DOHH2 (cell line): Measurements from ENCODE around the gene LAMA2.

Source experiments
- H3F3A ChIP-seq: fragments of 200-600 bp; sonication (generic), shearing (Covaris generic); 2 replicates; pipeline ENCODE4 v1.6.0; 2016; ENCODE audit warnings: antibody characterized with exemption, mild to moderate bottlenecking; ENCODE audit not compliant: control insufficient read depth, insufficient read depth
- H3K27ac ChIP-seq: fragments of 200-600 bp; sonication (generic); 2 replicates; pipeline ENCODE4 v1.5.1; 2014; ENCODE audit warnings: low read depth, mild to moderate bottlenecking, low read length, moderate library complexity
- H3K27me3 ChIP-seq: fragments of 200-600 bp; sonication (generic); 2 replicates; pipeline ENCODE4 v1.6.1; 2014; ENCODE audit warnings: mild to moderate bottlenecking, low read length, mixed read lengths; ENCODE audit not compliant: control insufficient read depth
- H3K36me3 ChIP-seq: fragments of 200-600 bp; sonication (generic); 2 replicates; pipeline ENCODE4 v1.6.1; 2014; ENCODE audit warnings: mild to moderate bottlenecking, low read length, moderate library complexity, mixed read lengths; ENCODE audit not compliant: control insufficient read depth
- H3K4me1 ChIP-seq: fragments of 200-600 bp; sonication (generic); 2 replicates; pipeline ENCODE4 v1.6.1; 2014; ENCODE audit warnings: mild to moderate bottlenecking, low read length, mixed read lengths; ENCODE audit not compliant: control insufficient read depth
- H3K4me2 ChIP-seq: fragments of 200-600 bp; sonication (generic); 2 replicates; pipeline ENCODE4 v1.6.0; 2014; ENCODE audit warnings: mild to moderate bottlenecking, low read length, moderate library complexity
- H3K4me3 ChIP-seq: fragments of 200-600 bp; sonication (generic); 2 replicates; pipeline ENCODE4 v1.5.1; 2014; ENCODE audit warnings: mild to moderate bottlenecking, low read length, mixed read lengths
- H3K79me2 ChIP-seq: fragments of 200-600 bp; sonication (generic); 2 replicates; pipeline ENCODE4 v1.6.1; 2014; ENCODE audit warnings: mild to moderate bottlenecking, low read length, mixed read lengths; ENCODE audit not compliant: control insufficient read depth
- H3K9me2 ChIP-seq: fragments of 200-600 bp; sonication (generic); replicated peaks from 2 replicates; pipeline ENCODE4 v1.6.1; 2014; ENCODE audit warnings: mild to moderate bottlenecking, low read length, mixed read lengths; ENCODE audit not compliant: control insufficient read depth
- H3K9me3 ChIP-seq: fragments of 200-600 bp; sonication (generic); 2 replicates; pipeline ENCODE4 v1.6.1; 2014; ENCODE audit warnings: antibody characterized with exemption, low read length, mixed read lengths; ENCODE audit not compliant: control insufficient read depth, insufficient read depth
- H4K20me1 ChIP-seq: fragments of 200-600 bp; sonication (generic); 2 replicates; pipeline ENCODE4 v1.6.0; 2014; ENCODE audit warnings: low read depth, mild to moderate bottlenecking, antibody characterized with exemption, low read length, moderate library complexity; ENCODE audit not compliant: control insufficient read depth, insufficient read depth
- EZH2phosphoT487 ChIP-seq: fragments of 200-600 bp; sonication (generic); IDR thresholded peaks from 2 replicates; pipeline ENCODE4 v1.6.1; 2017; ENCODE audit warnings: borderline replicate concordance, mild to moderate bottlenecking, antibody characterized with exemption, low read length, moderate library complexity, mixed read lengths
- TF ChIP-seq, protein P1 (sequence below): fragments of 200-600 bp; sonication (generic); IDR thresholded peaks from one replicate; pipeline ENCODE4 v1.5.1; 2014; ENCODE audit warnings: antibody characterized with exemption, mild to moderate bottlenecking, low read depth, low read length; ENCODE audit not compliant: poor library complexity, severe bottlenecking

The LAMA2 gene

DNA sequence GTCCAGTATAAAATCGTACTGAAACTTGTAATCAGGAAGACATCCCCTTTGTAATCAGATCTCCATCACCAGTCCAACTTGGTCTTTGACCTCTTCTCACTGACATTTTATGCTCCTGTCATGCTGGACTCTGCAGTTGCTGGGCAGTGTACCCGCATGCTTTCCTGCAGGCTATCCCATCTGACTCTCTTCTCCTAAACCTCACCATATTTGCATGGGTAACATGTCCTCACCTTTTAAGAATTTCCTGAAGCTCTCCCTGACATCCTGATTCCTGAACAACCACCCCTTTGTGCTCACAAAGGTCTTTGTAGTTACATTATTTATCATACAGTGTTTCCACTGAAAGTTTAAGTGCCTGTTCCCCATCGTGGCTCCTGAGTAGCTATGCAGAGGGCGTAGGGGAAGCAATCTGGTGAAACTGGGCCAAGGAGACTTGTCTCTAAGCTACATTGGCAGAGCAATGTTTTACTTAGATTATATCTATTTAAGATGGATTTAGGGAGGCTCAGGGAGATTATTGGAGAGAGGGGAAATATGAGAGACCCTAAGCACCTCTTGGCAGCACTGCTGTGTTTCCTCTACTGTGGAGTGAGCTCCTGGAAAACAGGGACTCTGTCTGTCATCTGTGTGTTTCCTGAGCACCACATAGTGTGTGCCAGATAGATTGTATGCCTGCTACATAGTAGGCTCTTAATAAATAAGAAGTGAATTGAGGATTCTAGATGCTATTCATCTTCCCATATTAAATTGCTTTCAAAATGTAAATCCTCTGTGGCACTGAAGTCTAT is 124.0 kb downstream of the LAMA2 start:
- TF ChIP-seq, protein P1, sequence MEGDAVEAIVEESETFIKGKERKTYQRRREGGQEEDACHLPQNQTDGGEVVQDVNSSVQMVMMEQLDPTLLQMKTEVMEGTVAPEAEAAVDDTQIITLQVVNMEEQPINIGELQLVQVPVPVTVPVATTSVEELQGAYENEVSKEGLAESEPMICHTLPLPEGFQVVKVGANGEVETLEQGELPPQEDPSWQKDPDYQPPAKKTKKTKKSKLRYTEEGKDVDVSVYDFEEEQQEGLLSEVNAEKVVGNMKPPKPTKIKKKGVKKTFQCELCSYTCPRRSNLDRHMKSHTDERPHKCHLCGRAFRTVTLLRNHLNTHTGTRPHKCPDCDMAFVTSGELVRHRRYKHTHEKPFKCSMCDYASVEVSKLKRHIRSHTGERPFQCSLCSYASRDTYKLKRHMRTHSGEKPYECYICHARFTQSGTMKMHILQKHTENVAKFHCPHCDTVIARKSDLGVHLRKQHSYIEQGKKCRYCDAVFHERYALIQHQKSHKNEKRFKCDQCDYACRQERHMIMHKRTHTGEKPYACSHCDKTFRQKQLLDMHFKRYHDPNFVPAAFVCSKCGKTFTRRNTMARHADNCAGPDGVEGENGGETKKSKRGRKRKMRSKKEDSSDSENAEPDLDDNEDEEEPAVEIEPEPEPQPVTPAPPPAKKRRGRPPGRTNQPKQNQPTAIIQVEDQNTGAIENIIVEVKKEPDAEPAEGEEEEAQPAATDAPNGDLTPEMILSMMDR = no peak
- TF ChIP-seq EZH2phosphoT487 = no peak
- no peaks in the 10 kb centered on the region for H3K9me2 ChIP-seq

DNA sequence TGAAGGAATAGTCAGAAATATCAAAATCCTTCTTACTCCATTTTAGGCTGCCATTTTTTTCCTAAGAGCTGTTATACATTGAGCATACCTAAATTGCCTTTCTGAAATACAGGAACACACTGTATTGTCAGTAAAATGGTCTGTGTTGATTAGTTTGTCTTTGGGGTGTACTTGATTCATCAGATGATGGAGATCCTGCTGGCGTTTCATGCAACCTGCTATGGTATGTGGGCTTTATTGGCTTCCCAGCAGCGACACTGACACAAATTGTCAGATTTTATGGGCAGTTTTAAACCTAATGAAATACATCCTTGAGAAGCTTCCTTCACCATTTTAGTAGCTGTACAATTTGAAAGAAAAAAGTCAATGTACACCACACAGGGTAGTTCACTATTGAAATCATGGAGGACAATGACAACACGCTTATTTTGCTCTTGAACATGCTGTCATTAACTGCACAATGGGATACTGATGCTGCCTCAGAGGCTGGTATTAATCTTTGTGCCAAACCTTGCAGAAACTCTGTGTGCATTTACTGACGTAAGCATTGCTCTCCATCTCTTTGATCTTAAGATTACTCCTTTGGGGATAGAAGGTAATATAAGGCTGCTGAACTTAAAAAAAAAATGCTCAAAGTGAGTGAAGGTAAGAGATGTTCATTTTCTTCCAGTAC is 124.9 kb downstream of the LAMA2 start:
- Histone ChIP-seq H3K4me3 (no peak overlapping the region), H3K9me2 (no peaks in the 10 kb centered on the region), H3F3A (no peaks in the 10 kb centered on the region), H3K9me3 (no peaks in the 10 kb centered on the region), H3K4me1 (no peaks in the 10 kb centered on the region), H3K4me2 (no peak overlapping the region), H3K36me3 (no peaks in the 10 kb centered on the region), H3K27me3 (no peaks in the 10 kb centered on the region), H3K79me2 (no peaks in the 10 kb centered on the region), H4K20me1 (no peaks in the 10 kb centered on the region), H3K27ac (no peak overlapping the region)
- TF ChIP-seq, protein P1 = no peak
- no peak for TF ChIP-seq EZH2phosphoT487

More for the DNA sequence above, 124.0 kb downstream of the LAMA2 start:
- H3K4me2 ChIP-seq = no peak overlapping the region
- no peaks in the 10 kb centered on the region for H3K36me3 ChIP-seq
- no peaks in the 10 kb centered on the region for H3K27me3 ChIP-seq
- H3K27ac ChIP-seq = no peak overlapping the region
- H3K79me2 ChIP-seq = no peaks in the 10 kb centered on the region
- H3K4me1 ChIP-seq = no peaks in the 10 kb centered on the region
- H3F3A ChIP-seq = no peaks in the 10 kb centered on the region
- H3K9me3 ChIP-seq = no peaks in the 10 kb centered on the region
- no peak overlapping the region for H3K4me3 ChIP-seq
- H4K20me1 ChIP-seq = no peaks in the 10 kb centered on the region

DNA sequence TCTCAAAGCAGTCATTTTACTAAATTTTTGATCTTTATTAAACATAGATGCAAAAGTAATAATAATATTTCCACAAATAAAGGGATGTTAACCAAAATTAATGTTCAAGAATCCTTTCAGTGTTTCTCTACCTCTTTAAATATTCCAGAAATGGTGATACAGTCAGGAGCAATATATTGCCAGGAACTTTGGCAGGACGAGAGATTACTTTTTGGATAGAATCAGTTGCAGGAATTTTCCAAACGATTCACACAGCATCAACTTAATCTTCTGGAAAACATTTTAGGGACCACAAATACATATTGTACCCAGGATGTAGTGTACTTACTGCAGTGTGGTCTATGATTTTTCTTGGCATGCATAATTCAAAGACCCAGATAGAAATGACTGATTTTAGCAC is 125.7 kb downstream of the LAMA2 start:
- Histone ChIP-seq H3K9me2 (no peaks in the 10 kb centered on the region), H3K9me3 (no peaks in the 10 kb centered on the region), H3K4me2 (no peak overlapping the region), H3K4me3 (no peak overlapping the region), H3F3A (no peaks in the 10 kb centered on the region), H3K27me3 (no peaks in the 10 kb centered on the region), H3K36me3 (no peaks in the 10 kb centered on the region), H3K27ac (no peak overlapping the region), H3K79me2 (no peaks in the 10 kb centered on the region), H3K4me1 (no peaks in the 10 kb centered on the region), H4K20me1 (no peaks in the 10 kb centered on the region)
- TF ChIP-seq EZH2phosphoT487 = no peak
- TF ChIP-seq, protein P1 = no peak
